ENCODE measurements around the gene PRPF8. TPM values are rescaled to one million over a fixed set of nuclear protein-coding genes. Genes with fewer than 3 reads are reported as not detected.
A peak's percentile ranks its signal among the peaks of the same experiment; 100 is the strongest.

The PRPF8 gene
- total RNA-seq, 1 donor from 2014 or later: 96.0 TPM

DNA sequence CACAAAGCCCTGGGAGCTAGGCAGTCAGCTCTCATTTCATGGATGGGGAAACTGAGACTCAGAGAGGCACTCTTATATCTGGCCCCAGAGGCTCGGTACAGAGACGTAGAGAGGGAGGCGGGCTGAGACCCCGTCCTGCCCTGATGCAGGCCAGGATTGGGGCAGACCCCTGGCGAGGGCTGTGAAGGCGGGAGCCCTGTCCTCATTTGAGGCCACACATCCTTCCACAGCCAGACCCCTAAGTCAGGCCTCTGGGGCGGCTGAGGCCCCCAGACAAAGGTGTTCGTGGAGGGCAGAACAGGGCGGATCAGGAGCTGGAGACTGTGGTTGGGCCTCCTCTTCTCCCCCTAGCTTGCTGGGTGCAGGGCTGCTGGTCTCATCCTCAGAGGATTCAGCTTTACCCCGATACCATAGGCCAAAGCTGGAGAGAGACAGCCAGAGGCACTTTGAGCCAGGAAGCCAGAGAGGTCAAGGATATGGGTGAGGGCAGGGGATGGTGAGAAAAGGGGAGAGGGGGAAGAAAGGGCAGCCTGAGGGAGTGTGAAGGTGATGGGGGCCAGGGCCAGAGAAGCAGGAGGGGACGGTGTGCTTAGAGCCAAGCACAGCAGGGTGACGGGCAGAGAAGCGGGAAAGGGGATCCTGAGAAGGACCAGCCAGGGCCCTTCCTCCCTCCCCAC lies 38.3 kb downstream of the PRPF8 start:
- Histone ChIP-seq H3K9me3 (ENCODE audit: control insufficient read depth in 3 of 3, low read length in 3 of 3) (no peaks in the 10 kb centered on the region), H3K36me3 (ENCODE audit: control insufficient read depth in 3 of 3, insufficient read depth in 3 of 3, low read length in 3 of 3) (peaks cover 26 to 35% (median 29%) of the 10 kb centered on the region in 3 donors), H3K9ac (ENCODE audit: low read depth in 1 of 3, low read length in 3 of 3) (peak overlapping the region in 2 of 3 donors; percentile 54 to 61), H3K27me3 (ENCODE audit: control insufficient read depth in 3 of 3, insufficient read depth in 3 of 3, low read length in 3 of 3) (no peaks in the 10 kb centered on the region), H3K27ac (ENCODE audit: low read depth, low read length) (peak overlapping the region; percentile 64), H3K4me1 (ENCODE audit: control insufficient read depth in 3 of 3, insufficient read depth in 3 of 3, low read length in 3 of 3) (peaks cover 44 to 60% (median 55%) of the 10 kb centered on the region in 3 donors), H3K4me3 (ENCODE audit: low read length in 3 of 3) (peak overlapping the region; percentile 45 to 62 (median 54))

DNA sequence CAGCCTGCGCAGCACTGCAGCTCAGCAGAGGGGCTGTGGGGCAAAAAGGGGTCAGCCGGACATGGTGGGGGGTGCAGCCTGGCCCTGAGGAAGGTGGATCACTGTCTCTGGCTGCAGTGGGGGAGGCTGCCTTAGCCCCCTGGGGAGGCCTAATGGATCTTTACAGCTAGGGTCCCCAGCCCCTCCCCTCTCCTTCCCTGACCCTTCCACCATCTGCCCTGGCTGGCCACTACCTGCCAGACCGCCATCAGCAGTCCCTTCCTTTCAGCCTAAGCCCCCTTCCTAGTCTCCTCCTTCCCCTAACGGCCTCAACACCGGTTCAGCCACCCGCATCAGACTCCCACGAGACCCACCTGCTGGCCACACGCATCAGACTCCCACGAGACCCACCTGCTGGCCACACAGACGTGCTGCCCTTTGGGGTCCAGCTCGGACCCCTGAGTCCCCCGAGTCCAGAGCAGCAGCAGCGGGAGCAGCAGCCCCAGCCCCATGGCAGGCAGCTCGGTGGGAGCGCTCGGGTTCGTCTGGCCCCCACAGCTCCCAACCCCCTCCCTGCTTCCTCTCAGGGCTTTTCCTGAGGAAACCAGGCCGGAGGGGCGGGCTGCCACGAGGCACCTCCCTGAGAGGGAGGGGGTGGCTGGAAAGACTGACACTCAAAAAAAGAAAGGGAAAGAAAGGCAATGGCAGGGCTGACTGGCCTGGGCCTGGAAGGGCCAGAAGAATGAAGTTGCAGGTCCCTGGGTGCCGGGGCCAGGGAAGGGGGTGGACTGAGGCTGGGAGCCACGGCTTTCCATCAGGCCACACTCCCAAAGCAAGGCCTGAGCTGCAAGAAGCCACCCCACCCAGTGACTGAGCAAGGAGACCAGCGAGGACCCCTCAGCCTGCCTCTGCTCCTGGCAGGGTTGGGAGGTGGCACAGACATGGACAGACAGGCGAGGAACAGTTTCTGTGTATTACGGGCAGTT lies 39.2 kb downstream of the PRPF8 start, which contains the start of gene SCARF1:
Gene SCARF1 (minus strand): TSS at position 526 of the 965 bp plus-strand sequence. CDS start 35 bp downstream, at position 491.
- Histone ChIP-seq H3K4me3 (ENCODE audit: low read length in 3 of 3) (peak within 1 kb of the TSS; percentile 62 to 65 (median 62)), H3K9me3 (ENCODE audit: control insufficient read depth in 3 of 3, low read length in 3 of 3) (no peaks in the 10 kb centered on the region), H3K9ac (ENCODE audit: low read depth in 1 of 3, low read length in 3 of 3) (peak within 1 kb of the TSS; percentile 38 to 75 (median 61)), H3K27me3 (ENCODE audit: control insufficient read depth in 3 of 3, insufficient read depth in 3 of 3, low read length in 3 of 3) (no peaks in the 10 kb centered on the region), H3K27ac (ENCODE audit: low read depth, low read length) (peak within 1 kb of the TSS; percentile 64), H3K4me1 (ENCODE audit: control insufficient read depth in 3 of 3, insufficient read depth in 3 of 3, low read length in 3 of 3) (peaks cover 40 to 56% (median 51%) of the 10 kb centered on the region in 3 donors), H3K36me3 (ENCODE audit: control insufficient read depth in 3 of 3, insufficient read depth in 3 of 3, low read length in 3 of 3) (peaks cover 18 to 27% (median 20%) of the 10 kb centered on the region in 3 donors)

DNA sequence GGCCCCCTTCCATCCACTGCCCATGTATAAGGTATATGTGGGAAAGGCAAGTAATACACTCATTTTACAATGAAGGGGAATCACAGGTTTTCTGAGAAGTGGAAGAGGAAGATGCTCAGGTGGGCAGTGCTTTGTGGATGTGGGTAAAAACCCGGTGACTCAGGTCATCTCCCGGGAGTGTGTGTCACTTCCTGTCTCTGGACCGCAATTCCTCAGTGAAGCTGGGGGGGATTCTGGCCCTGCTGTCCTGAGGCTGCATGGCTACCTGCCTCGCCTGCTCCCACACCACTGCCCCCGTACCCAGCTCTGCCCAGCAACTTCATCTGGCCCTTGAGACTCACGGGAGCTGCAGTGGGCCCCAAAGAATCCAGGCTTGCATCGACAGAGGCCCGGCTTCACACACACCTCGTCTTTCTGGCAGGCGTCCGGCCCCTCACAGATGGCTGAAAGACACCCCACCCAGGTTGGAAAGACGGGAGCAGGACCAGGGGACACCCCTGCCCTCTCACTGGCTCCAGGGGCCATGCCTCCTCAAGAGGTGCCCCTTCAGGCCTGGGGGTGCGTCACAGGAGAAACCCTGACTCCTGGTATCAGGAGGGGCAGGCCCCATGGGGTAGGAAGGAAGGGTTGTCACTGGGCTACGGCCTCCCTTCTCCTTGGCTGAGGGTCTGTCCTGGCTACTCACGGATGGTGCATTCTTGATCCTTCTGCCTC lies 40.0 kb downstream of the PRPF8 start:
- peak overlapping the region; percentile 64 for H3K27ac ChIP-seq (ENCODE audit: low read depth, low read length)
- H3K4me3 ChIP-seq (ENCODE audit: low read length in 3 of 3): peak overlapping the region; percentile 62 to 65 (median 62)
- H3K4me1 ChIP-seq (ENCODE audit: control insufficient read depth in 3 of 3, insufficient read depth in 3 of 3, low read length in 3 of 3): peaks cover 32 to 53% (median 47%) of the 10 kb centered on the region in 3 donors
- H3K9ac ChIP-seq (ENCODE audit: low read depth in 1 of 3, low read length in 3 of 3): peak overlapping the region; percentile 38 to 75 (median 51)
- no peaks in the 10 kb centered on the region for H3K27me3 ChIP-seq (ENCODE audit: control insufficient read depth in 3 of 3, insufficient read depth in 3 of 3, low read length in 3 of 3)
- no peaks in the 10 kb centered on the region for H3K9me3 ChIP-seq (ENCODE audit: control insufficient read depth in 3 of 3, low read length in 3 of 3)
- H3K36me3 ChIP-seq (ENCODE audit: control insufficient read depth in 3 of 3, insufficient read depth in 3 of 3, low read length in 3 of 3): peaks cover 16 to 27% (median 16%) of the 10 kb centered on the region in 3 donors

DNA sequence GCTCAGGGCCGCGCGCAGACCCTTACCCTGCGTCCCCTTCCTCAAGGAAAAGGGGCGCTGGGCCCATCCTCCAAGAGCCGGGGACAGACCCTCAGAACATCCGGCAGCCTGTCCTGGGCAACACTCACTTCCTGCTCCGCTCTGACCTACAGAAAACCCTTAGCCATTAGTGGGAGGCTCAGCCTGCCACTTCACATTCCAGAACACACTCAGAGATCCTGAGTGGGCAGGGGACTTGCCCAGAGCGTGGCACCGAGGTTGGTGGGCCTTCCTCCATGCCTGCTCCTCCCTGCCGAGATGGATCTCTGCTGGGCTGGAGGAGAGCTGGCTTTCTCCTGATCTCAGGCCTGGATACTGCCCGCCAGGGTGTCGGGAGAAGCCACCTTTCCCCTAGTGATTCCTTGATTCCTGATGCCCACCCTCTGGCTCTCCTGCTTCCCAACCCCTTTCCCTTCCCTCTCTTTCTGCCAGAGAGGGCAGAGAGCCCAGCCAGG lies 40.6 kb downstream of the PRPF8 start:
- Histone ChIP-seq H3K4me3 (ENCODE audit: low read length in 3 of 3) (peak overlapping the region; percentile 25 to 63 (median 62)), H3K4me1 (ENCODE audit: control insufficient read depth in 3 of 3, insufficient read depth in 3 of 3, low read length in 3 of 3) (peaks cover 32 to 51% (median 46%) of the 10 kb centered on the region in 3 donors), H3K9ac (ENCODE audit: low read depth in 1 of 3, low read length in 3 of 3) (peak overlapping the region; percentile 3 to 75 (median 38)), H3K27ac (ENCODE audit: low read depth, low read length) (peak overlapping the region; percentile 44), H3K36me3 (ENCODE audit: control insufficient read depth in 3 of 3, insufficient read depth in 3 of 3, low read length in 3 of 3) (peaks cover 16 to 27% (median 16%) of the 10 kb centered on the region in 3 donors), H3K27me3 (ENCODE audit: control insufficient read depth in 3 of 3, insufficient read depth in 3 of 3, low read length in 3 of 3) (no peaks in the 10 kb centered on the region), H3K9me3 (ENCODE audit: control insufficient read depth in 3 of 3, low read length in 3 of 3) (no peaks in the 10 kb centered on the region)

DNA sequence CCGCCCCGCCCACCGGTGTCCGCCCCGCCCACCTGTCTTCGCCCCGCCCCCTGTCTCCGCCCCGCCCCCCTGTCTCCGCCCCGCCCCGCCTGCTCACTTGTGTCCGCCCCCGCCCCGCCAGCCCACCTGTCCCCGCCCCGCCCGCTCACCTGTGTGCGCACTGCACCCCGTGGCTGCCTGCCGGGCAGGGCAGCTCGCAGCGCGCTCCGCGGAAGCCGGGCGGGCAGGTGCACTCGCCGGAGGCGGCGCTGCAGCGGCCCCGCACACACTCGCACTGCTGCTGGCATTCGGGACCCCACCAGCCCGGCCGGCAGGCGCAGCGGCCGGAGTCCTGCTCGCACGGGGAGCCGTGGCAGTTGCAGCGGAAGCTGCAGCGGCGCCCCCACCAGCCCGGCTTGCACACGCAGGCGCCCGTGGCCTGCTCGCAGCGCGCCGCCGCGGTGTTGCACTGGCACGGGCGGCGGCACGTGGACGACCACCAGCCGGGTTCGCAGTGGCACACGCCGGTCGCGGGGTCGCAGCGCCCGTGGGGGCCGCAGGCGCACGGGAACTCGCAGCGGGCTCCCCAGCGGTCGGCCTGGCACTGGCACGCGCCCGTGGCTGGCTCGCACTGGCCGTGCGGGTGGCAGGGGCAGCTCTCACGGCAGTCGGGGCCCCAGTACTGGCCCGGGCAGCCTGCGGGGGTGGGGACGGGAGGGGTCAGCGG lies 41.2 kb downstream of the PRPF8 start:
- Histone ChIP-seq H3K27me3 (ENCODE audit: control insufficient read depth in 3 of 3, insufficient read depth in 3 of 3, low read length in 3 of 3) (no peaks in the 10 kb centered on the region), H3K4me3 (ENCODE audit: low read length in 3 of 3) (peak overlapping the region in 2 of 3 donors; percentile 62 to 63), H3K36me3 (ENCODE audit: control insufficient read depth in 3 of 3, insufficient read depth in 3 of 3, low read length in 3 of 3) (peaks cover 16 to 27% (median 16%) of the 10 kb centered on the region in 3 donors), H3K9me3 (ENCODE audit: control insufficient read depth in 3 of 3, low read length in 3 of 3) (no peaks in the 10 kb centered on the region), H3K27ac (ENCODE audit: low read depth, low read length) (peak overlapping the region; percentile 44), H3K4me1 (ENCODE audit: control insufficient read depth in 3 of 3, insufficient read depth in 3 of 3, low read length in 3 of 3) (peaks cover 31 to 49% (median 45%) of the 10 kb centered on the region in 3 donors), H3K9ac (ENCODE audit: low read depth in 1 of 3, low read length in 3 of 3) (peak overlapping the region in 2 of 3 donors; percentile 38 to 75)

DNA sequence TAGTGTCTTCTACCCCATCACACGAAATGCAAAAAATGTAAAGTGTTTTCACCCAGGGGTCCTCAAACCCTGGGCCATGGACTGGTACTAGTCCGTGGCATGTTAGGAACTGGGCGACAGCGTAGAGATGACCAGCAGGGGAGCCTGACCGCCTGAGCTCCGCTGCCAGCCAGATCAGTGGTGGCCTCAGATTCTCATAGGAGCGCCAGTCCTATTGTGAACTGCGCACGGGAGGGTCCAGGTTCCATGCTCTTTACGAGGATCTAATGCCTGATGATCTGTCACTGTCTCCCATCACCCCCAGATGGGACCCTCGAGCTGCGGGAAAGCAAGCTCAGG lies 43.6 kb downstream of the PRPF8 start:
- peaks cover 14 to 28% (median 23%) of the 10 kb centered on the region in 3 donors for H3K4me1 ChIP-seq (ENCODE audit: control insufficient read depth in 3 of 3, insufficient read depth in 3 of 3, low read length in 3 of 3)
- peaks cover 10 to 22% (median 12%) of the 10 kb centered on the region in 3 donors for H3K36me3 ChIP-seq (ENCODE audit: control insufficient read depth in 3 of 3, insufficient read depth in 3 of 3, low read length in 3 of 3)
- no peaks in the 10 kb centered on the region for H3K9me3 ChIP-seq (ENCODE audit: control insufficient read depth in 3 of 3, low read length in 3 of 3)
- no peak overlapping the region for H3K4me3 ChIP-seq (ENCODE audit: low read length in 3 of 3)
- H3K27me3 ChIP-seq (ENCODE audit: control insufficient read depth in 3 of 3, insufficient read depth in 3 of 3, low read length in 3 of 3): no peaks in the 10 kb centered on the region
- H3K9ac ChIP-seq (ENCODE audit: low read depth in 1 of 3, low read length in 3 of 3): peak overlapping the region in 1 of 3 donors; percentile 45
- no peak overlapping the region for H3K27ac ChIP-seq (ENCODE audit: low read depth, low read length)

DNA sequence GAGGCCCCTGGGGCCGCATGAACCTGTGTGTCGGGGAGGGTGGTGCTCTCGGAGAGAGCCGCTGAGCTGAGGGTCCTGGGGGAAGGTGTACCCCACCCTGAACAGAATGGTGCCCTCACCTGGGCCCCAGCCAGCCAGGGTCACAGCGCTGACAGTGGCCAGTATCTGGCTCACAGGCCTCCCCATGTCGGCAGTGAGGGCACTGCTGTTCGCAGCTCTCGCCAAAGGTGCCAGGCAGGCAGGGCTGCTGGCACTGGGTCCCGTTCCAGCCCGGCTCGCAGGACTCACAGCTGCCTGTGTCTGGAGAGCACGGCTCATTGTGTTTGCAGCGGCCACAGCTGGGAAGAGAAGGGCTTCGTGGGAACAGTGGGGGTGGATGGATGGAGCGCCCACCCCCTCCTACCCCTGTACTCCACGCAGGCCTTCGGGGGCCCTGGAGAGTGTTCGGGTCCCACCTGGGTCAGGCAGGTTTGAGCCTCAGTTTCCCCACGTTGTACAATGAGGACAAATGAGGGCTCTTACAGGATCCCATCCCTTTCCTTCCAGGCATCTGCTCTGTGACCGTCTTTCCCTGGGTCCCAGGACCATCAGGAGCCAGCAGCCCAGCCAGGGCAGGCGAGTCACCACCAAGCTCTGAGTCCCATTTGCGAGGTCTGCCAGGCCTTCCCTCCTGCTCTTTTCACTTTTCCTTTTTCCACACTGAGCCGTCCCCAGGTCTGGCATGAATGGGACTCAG lies 44.2 kb downstream of the PRPF8 start:
- Histone ChIP-seq H3K27ac (ENCODE audit: low read depth, low read length) (no peak overlapping the region), H3K4me1 (ENCODE audit: control insufficient read depth in 3 of 3, insufficient read depth in 3 of 3, low read length in 3 of 3) (peaks cover 11 to 24% (median 20%) of the 10 kb centered on the region in 3 donors), H3K9me3 (ENCODE audit: control insufficient read depth in 3 of 3, low read length in 3 of 3) (no peaks in the 10 kb centered on the region), H3K36me3 (ENCODE audit: control insufficient read depth in 3 of 3, insufficient read depth in 3 of 3, low read length in 3 of 3) (peaks cover 12 to 21% (median 13%) of the 10 kb centered on the region in 3 donors), H3K9ac (ENCODE audit: low read depth in 1 of 3, low read length in 3 of 3) (peak overlapping the region in 1 of 3 donors; percentile 45), H3K4me3 (ENCODE audit: low read length in 3 of 3) (no peak overlapping the region), H3K27me3 (ENCODE audit: control insufficient read depth in 3 of 3, insufficient read depth in 3 of 3, low read length in 3 of 3) (no peaks in the 10 kb centered on the region)

DNA sequence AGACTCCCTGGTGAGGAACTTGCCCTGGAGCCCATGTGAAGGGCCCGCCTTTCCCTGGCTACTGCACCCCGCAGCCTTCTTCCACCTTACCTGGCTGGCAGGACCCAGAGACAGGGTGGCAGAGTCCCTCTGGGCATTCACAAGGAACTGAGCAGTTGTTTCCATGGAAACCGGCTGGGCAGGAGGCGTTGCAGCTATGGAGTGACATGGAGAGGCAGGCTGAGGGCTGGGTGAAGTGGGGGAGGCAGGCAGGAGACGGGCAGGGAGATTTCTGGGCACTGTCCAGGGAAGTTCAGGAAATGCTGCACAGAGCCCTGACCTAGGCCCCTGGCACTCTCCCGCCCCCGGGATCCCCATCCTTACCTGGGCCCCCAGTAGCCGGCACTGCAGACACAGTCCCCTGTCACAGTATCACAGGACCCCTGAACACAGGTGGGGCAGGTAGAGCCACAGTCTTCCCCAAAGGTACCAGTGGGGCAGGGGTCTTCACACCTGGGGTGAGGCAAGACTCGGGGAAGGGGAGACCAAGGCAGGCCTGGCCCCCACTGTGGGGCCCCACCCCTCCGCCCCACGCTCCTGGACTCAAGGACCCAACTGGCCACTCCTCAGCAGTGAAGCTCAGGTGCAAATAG lies 45.0 kb downstream of the PRPF8 start:
- Histone ChIP-seq H3K4me3 (ENCODE audit: low read length in 3 of 3) (no peak overlapping the region), H3K27ac (ENCODE audit: low read depth, low read length) (no peak overlapping the region), H3K27me3 (ENCODE audit: control insufficient read depth in 3 of 3, insufficient read depth in 3 of 3, low read length in 3 of 3) (no peaks in the 10 kb centered on the region), H3K9ac (ENCODE audit: low read depth in 1 of 3, low read length in 3 of 3) (no peak overlapping the region), H3K36me3 (ENCODE audit: control insufficient read depth in 3 of 3, insufficient read depth in 3 of 3, low read length in 3 of 3) (peaks cover 13 to 19% (median 17%) of the 10 kb centered on the region in 3 donors), H3K9me3 (ENCODE audit: control insufficient read depth in 3 of 3, low read length in 3 of 3) (no peaks in the 10 kb centered on the region), H3K4me1 (ENCODE audit: control insufficient read depth in 3 of 3, insufficient read depth in 3 of 3, low read length in 3 of 3) (peaks cover 11 to 19% (median 17%) of the 10 kb centered on the region in 3 donors)
